NOMO-1 treated with dmso at 0.1 percent for 144 hours (cell line): ENCODE results near the gene SLU7.

Experiments used
- DNase-seq: peaks from one replicate; lab custom pipeline; 2025; ENCODE audit not compliant: unreplicated experiment; lab: John Stamatoyannopoulos, UW

The SLU7 gene

DNA sequence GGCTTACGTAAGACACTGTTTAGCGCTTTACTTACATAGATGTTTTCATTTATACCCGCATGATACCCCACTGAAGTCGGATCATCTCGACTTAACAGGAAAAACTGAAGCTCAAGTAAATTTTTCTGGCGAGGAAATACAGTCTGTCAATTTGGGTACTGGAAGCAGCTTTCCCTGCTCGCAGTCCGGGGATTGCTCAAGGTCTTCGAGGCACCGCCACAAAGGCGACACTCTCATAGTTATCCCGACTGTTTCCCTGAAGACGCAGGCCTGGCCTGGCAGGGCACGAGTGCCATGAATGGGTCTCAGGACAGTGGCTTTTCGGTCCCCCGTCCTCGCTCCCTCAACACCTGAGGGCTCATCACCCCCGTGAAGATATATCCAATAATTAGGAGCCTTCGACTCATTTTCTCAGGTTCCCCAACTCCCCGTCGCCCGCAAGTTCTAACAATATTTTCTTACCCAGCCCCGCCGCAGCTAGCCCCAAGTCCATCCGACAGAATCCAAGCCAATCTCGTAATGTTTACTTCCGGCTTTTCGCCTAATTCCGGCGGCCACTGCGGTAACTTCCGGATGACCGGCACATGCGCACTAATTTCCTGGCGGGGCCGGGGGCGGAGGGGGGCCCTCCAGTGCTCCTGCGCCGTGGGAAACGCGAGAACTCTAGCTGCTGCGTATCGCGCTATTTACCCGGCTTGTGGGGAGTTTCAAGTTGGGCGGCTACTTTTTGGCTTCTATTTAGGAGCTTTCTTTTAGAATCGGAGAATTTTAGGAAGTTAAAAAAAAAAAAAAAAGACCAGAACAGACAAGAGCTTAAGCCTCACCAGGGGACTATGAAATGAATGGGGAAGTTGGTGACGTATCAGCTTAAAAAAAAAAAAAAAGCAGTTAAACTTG, at the start of gene SLU7:
Gene SLU7 (minus strand): TSS at position 521 of the 897 bp plus-strand sequence. CDS start 3,787 bp downstream, outside the sequence.
- peak; percentile 93 for DNase-seq

DNA sequence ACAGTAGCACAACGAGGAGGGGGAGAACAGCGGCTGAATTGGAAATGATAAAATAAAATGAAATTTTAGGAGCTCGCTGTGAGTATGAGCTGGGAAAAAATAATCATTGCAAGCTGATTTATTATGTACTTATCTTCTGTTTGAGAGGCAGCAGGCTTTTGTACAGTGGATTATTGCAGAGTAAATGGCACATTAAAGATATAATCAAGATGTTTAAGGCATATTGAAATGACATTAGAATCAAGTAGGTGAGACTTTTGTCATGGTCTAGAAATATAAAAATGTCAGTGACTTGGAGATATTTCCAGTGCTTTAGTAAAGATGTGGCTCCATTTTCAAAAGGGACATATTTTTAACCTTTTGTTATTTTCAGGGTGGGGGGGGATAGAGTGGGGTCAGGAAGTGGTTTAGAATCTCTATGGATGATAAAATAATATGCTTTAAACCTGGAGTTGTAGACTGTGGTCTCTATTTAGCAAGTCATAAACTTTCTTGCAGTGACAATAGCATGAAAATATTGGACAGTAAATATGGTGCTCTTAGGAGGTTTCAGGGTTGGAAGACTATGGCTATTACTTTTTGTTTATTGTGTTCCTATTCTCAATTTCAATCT, 49.6 kb upstream of the SLU7 start:
- no peak for DNase-seq

DNA sequence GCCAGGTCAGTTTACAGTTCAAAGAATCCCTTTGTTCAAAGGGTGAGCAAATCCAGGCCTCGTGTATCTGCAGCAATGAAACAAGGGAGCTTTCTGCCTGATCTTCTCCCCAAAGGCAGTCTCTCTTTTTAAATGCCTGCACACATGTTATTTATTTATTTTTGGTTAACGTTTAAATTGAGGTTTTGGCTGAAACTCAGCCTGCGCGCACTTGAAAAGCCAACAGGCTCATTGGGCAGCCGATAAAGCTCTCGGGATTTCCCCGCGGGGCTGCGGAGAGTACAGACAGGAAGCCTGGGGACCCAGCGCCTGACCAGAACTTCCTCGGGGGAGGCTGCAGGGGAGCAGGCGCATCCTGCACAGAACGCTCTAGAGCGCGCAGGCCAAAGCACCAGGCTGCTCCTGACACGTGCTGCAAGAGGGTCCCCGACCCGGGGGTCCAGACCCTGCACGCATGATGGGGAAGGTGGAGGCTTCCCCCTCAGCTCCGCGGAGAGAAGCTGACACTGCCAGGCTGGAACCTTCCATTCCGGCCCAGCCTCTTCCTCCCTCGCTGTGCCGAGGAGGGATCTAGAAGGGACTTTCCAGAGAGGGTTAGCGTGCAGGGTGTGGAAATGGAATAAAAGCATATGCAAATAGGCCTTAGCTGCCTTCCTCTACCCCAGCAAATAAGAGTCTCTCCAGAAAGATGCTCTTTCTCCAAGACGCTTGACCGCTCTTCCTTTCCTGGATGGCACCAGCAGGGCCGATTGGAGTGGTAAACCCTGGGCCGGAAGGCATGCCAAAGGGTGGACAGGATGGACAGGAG, 48.9 kb upstream of the SLU7 start:
- peak; percentile 46 for DNase-seq

DNA sequence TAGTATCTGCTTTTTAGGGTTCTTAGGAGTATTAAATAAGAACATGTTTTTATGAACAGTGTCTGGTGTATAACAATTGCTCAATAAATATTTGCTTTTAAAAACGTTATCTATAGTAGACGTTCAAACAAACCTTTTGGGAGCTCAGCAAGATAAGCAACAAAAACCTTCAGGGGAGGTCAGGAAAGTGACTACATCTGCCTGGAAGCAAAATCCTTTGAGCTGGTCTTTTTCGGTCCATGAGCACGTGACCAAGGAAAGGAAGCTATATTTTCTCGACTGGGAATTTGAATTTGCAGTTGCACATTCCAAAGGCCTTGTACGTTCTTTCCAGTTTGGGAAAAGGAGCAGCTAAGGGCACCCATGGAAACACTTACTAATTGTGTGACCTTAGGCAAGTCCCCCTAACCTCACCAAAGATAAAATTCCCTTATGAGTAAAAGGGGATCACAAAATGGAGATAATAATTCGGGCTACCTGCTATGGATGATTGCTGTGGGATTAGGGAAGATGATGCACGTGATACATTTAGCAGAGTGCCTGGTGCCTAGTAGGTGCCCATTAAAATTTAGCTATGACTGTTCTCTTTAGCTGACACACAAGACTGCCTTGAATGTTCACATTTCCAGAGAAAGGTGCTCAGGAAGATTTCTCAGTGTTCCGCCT, 48.1 kb upstream of the SLU7 start:
- DNase-seq, result no peak

DNA sequence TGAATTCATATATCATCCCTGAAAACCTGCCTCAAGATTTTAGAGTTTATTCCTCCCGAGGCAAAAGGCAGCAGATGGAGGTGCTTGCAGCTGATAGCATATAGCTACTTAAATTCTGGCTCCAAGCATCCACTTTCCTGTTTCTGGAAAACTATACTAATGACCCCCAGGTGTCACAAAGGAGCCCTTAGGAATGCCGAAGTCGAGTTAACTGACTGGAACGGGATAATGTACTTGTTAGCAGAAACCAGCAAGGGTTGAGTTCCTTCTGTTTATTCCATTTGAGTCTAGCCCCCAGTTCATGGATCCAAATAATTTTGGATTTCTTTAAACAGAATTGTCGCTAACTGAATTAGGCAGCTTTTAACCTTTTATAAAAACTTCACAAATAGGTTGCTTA, 47.2 kb upstream of the SLU7 start:
- no peak for DNase-seq

DNA sequence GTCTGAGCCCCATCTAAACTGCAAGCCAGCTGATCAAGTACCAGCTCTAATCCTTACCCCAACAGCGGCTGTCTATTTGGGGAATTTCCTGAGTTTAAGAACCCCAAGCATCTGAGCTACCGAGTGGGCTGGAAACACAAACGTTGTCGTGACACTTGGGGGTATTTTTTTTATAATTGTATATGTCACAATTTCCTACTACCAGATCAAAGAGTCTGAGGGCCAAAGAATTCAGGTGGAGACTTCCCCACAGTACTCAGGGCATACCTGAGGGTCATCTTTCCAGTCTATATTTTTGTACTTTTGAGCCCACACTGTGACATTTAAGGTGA, 45.6 kb upstream of the SLU7 start:
- no peak for DNase-seq

DNA sequence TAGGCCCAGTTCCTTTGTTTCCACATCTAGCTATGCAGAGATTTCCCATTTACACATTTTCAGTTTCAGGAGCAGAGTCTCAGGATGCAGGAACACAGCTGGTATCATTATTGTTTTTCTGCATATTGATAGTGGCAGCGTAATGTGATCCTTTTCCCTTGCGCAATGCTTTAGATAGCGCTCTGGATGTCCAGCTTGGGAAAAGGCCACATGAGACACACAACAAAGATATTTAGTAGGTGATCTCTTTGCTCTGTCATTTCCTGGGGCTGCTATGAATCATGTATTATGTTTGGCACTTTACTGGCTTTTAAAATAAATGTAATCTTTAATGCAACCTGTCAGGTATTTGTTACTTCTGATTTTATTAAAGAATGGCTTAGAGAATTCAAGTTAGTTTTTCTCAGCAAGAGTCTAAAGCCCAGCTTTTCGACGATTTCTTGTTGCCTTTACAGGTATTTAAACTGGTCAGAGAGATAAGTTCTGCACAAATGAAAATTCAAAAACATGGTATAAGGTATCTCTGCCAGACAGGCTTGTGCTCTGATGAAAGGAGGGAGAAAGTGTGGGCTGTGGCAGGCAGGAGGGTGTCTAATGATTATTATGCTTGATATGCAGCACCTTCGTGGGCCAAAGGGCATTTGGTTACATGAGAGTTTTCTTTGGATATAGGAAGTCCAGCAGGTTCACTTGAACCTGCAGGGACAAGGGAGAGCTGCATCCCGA, 45.0 kb upstream of the SLU7 start:
- DNase-seq, result no peak

DNA sequence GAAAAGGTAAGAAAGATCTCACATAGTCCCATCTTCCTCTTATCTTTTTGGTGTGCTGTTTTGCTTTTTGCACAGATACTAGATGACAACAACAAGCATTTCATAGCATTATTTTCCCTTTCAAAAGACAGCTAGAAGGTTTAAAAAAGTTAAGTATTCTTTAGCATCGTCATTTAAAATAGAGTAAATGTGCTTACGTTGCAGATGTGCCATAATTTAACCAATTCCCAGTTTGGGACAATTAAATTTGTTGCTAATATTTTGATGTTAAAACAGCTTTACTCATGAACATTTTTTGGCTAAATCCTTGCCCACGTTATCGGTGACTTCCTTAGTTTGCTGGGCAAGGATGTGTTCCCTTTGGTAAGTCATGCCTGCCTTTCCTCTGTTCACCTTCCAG, 44.3 kb upstream of the SLU7 start:
- no peak for DNase-seq

DNA sequence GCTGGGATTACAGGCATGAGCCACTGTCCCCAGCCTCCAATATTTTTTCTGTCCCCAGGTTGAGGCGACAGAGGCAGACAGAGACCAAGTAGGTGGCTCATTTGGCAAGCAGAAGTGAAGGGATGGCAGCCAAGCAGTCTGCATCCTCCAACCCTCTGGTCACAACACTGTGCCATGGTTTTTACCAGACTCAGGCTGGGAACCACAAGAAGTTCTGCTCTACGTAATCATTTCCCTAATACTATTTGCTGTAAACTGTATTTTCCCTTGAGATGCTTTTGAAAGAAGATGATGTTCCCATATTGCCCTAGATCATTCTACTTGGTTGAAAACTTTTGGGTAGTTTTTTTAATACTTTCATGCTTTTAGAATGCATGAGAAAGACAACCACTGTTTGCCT, 43.3 kb upstream of the SLU7 start:
- no peak for DNase-seq

DNA sequence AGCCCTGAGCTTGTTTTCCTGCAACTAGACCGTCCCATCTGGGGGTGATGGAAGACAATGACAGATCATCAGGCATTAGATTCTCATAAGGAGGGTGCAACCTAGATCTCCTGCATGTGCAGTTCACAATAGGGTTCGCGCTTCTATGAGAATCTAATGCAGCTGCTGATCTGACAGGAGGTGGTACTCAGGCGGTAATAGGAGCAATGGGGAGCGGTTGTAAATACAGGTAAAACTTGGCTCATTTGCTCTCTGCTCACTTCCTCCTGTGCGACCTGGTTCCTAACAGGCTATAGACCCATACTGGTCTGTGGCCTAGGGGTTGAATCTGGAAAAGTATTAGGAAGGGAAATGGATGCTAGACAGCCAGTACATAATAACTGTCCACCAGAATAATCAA, 42.5 kb upstream of the SLU7 start:
- no peak for DNase-seq

DNA sequence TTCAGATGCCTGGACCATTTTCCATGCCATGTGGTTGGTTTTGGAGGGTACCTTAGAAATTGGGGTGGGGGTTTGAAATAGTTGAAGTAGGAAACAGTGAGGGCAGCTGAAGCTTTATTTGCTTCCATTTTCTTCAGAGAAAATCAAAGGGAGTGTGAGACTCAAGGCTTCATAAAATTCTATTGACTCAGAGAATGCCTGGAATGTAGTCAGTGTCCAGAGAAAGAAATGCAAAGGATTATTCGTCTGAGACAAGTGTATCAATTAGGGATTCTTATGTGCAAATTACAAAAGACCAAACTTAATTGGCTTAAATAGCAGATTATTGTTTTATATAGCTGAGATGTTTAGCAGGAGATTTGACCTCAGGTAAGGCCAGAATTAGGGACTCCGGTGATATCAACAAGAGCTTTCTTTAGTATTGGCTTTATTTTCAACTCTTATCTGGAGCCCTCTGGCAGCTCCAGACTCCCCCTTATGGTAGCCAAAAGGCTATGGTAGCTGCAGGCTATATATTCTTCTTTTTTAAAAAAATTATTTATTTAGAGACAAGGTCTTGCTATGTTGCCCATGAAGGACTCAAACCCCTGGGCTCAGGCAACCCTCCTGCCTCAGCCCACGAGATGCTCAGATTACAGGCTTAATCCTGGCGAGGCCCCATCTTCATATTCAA, 41.6 kb upstream of the SLU7 start:
- no peak for DNase-seq

DNA sequence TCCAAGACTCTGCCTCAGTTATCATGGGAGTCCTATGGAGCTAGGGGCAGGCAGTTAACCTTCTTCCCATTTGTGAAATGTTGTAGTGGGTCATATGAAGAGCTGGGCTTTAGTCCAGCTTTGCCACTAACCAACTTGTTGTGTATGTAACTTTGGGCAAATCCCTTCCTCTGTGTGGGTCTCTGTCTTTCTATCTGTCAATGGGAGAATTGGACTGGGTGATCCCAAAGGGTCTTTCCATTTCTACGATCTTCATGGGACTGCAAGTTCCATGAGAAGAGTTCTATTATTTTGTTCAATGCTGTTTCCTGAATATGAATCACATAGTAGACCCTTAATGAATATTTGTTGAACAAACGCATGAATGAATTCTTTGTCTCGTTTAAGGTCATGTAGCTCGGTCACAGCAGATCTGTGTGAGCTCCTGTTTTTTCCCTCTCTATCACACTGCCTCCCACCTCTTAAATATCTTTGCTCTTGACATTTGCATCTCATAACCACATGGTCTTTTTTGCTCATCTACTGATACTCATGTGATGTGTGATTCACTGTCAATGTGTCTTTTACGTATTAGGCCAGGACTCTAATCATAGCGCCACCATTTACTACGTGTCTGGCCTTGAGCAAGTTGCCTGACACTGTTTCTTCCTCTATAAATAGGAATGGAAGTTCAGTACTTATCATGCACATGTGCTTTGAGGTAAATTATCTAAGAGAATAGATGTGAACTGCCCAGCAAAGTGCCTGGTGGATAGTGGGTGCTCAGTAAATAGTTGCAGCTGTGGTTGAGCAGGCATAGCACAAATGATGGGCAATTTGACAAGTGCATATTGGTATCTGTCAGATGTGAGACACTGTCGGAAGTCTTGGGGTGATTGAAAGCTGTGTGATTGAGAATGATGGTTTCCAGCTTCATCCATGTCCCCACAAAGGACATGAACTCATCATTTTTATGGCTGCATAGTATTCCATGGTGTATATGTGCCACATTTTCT, 40.2 kb upstream of the SLU7 start:
- no peak for DNase-seq

DNA sequence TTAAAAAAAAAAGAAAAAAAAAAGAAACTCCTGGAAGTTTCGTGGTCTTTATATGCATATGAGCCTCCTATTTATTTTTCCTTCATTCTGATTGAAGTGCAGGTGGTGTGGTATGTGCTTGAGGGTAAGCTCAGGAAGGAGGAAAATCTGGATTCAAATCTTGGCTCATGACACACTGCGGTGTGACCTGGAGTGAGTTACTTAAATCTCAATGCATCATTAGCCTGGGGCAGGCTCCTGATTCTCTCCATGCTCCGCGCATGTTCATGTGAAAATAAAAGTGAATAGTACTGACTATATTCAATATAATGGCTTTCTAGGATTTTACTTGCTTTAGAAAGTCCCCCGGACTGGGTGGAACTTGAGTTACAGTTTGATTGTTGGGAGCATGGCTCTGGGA, 38.4 kb upstream of the SLU7 start:
- no peak for DNase-seq

DNA sequence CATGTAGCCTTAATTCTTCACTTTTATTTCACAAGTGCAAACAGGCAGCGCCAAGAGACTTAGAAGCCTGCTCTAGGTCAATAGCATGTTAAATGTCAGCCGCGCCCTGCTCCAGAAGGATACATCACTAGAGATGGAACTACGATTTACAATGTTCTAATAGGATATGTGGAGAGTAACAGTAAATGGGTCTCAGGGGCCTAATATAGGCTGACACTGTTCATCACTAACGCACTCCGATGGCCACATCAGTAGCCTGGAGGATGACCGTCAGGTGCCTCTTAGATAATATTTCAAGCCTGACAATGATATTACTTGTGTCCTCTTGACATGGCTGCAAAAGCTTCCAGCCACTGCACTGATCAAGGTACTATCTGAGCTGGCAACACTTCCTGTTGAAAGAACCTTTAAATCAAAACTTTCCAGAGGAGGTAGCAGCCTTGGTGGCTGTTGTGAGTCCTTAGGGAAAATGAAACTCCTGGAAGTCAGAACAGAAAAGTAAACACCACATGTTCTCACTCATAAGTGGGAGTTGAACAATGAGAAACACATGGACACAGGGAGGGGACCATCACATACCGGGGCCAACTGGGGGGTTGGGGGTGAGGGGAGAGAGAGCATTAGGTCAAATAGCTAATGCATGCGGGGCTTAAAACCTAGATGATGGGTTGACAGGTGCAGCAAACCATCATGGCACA, 37.7 kb upstream of the SLU7 start:
- no peak for DNase-seq

DNA sequence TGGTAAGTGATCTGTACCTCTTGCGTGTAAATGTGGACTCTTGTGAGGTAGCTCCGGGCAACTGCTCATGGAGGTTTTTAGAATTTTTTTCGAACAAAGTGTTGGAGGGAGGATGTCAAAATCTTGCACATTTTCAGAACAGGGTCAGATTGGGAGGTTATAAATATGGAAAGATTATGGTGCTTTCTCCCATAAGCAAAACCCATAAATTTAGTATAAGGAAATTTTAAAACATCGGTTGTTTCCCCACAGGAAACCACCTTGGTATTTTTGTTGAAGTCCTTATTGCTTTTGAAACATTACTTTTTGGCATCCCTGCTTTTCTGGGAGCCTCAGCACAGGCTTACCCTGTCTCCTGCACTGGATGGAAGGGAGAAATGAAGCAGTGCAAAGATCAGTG, 36.7 kb upstream of the SLU7 start:
- DNase-seq, result no peak

DNA sequence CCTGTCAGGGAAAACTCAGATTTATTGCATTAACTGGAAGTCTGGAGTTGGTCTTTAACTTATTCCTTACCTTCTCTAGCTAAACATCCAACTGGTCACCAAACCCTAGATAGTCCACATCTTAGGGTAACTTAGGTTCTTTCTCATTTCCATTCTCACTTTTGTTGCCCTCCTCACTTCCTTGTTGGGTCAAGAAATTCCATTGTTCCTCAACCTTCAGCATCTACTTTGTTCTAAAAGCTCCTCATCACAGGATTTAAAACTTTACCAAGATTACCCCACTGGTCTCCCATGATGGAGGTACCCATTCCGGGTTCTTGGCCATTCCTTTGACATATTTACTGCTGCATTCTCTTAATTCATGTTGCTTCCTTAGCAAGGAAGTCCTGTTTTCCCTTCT, 34.9 kb upstream of the SLU7 start:
- no peak for DNase-seq

DNA sequence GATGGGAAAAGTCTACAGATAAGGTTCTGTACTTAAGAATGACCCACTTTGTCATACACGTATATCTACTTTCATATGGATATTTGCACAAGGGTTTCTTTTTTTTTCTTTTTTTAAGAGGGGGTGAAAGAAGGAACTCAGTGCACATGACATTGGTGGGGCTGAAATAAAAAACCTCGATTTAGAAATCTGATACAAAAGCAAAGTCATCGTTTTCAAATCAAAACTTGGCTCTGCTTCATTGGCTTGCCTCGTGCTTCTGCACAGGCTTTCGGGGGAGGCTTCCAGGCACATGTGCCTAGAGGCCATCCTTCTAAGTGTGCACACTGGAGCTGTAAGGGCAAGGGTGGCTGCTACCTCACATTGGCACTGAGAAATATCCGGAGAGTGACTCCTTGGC, 33.9 kb upstream of the SLU7 start:
- no peak for DNase-seq

DNA sequence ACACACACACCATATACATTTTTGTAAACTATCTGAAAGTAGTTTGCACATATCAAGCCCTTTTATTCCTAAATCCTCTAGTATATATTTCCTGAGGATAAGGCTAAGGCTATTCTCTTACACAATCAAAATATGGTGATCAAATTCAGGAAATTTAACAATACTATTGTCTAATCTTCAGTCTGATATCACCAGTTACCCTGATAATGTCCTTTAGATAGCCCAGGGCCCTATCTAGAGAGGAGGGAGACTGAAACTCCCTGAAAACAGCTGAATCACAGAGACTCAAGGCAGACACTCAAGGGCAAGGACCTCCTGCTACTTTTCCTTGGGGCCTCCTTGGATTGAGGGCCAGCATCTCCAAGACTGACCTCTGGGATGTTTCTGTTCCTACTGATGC, 33.2 kb upstream of the SLU7 start:
- no peak for DNase-seq
